SJSA1 (cell line): ENCODE measurements around the gene ATP8B4. TPM values are rescaled to one million over a fixed set of nuclear protein-coding genes. Genes with fewer than 3 reads are reported as not detected.

ENCODE experiments used
- DNase-seq, 2 experiments: peaks; one replicate each; pipeline ENCODE4 v3.0.0-alpha.2; 2015 to 2020; ENCODE audit warnings: low spot score in 2 of 2, low read depth in 1 of 2
- H3K27ac ChIP-seq: fragments of 250-450 bp; sonication (Bioruptor Pico); 2 replicates; pipeline ENCODE4 v1.5.1; 2020; ENCODE audit warnings: mild to moderate bottlenecking, moderate library complexity
- H3K27me3 ChIP-seq: fragments of 250-450 bp; sonication (Bioruptor Pico); replicated peaks from 2 replicates; pipeline ENCODE4 v1.5.1; 2020; ENCODE audit warnings: mild to moderate bottlenecking, moderate library complexity
- H3K36me3 ChIP-seq: fragments of 250-450 bp; sonication (Bioruptor Pico); 2 replicates; pipeline ENCODE4 v1.5.1; 2020; ENCODE audit warnings: mild to moderate bottlenecking
- H3K4me1 ChIP-seq: fragments of 250-450 bp; sonication (Bioruptor Pico); replicated peaks from 2 replicates; pipeline ENCODE4 v1.6.1; 2021; ENCODE audit warnings: mild to moderate bottlenecking
- H3K4me3 ChIP-seq: fragments of 250-450 bp; sonication (Bioruptor Pico); 2 replicates; pipeline ENCODE4 v1.5.1; 2020; ENCODE audit warnings: mild to moderate bottlenecking
- H3K9me3 ChIP-seq: fragments of 250-450 bp; sonication (Bioruptor Pico); replicated peaks from 2 replicates; pipeline ENCODE4 v1.5.1; 2020; ENCODE audit warnings: mild to moderate bottlenecking
- total RNA-seq: library from RNA; depleted of rRNA; stranded (reverse); fragments of >200 nt; shearing (Covaris generic); gene quantifications from 2 replicates; pipeline ENCODE4 v1.2.3, GENCODE V29; 2014

The ATP8B4 gene
- total RNA-seq, 1 experiment from 2014 or later = 0.16 TPM

DNA sequence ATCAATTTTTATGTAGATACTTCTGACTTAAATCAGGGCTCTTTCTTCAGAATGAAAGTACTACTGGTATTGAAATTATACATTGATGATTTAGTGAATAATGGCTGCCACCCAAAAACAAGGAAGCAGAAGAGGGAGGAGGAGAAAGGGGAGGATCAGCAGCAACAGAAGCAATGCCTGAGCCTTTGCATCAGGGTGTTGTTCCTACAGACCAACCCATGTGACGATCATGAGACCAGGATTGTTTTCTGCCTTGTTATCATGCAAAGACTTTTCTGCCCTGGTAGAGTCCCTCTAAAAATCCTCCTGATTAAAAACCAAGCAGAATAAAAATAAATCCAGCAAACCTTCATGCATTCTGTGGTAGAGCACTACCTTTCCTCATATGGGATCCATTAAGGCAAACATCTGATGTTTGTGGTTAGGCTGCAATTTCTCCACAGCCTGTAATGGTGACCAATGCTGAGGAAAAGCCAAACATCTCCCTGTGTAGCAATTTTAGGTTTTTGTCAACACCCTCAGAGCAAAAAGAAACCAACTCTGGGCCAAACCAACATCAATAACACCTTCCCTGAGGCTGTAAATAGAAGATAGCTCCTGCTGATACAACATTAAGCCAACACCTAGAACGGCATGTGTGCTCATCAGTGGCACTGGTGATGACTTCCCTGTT, 191.7 kb downstream of the ATP8B4 start:
- H3K4me3 ChIP-seq = no peak overlapping the region
- no peaks in the 10 kb centered on the region for H3K27me3 ChIP-seq
- no peaks in the 10 kb centered on the region for H3K9me3 ChIP-seq
- no peaks in the 10 kb centered on the region for H3K36me3 ChIP-seq
- no peak overlapping the region for H3K27ac ChIP-seq
- no peak for DNase-seq
- no peaks in the 10 kb centered on the region for H3K4me1 ChIP-seq

DNA sequence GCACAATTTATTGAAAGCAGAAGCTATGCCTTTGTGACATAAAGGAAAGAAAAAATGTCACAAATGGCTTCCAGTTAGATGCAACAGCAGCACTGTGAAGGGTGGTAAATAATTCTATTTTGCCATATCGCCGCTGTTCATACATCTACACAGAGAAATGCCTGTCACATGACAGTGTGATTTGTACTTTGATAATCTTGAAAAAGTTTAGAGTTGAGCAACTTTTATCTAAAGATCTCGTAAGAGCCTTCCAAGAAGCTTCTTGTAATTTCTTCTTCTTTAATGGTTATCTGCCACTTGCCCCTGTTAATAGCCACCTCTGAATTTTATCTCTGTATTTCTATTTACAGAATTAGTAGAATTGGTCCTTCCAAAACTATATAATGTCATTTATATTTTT, 192.3 kb downstream of the ATP8B4 start:
- DNase-seq = no peak
- no peaks in the 10 kb centered on the region for H3K9me3 ChIP-seq
- no peaks in the 10 kb centered on the region for H3K4me1 ChIP-seq
- H3K4me3 ChIP-seq = no peak overlapping the region
- H3K27ac ChIP-seq = no peak overlapping the region
- H3K27me3 ChIP-seq = no peaks in the 10 kb centered on the region
- H3K36me3 ChIP-seq = no peaks in the 10 kb centered on the region

DNA sequence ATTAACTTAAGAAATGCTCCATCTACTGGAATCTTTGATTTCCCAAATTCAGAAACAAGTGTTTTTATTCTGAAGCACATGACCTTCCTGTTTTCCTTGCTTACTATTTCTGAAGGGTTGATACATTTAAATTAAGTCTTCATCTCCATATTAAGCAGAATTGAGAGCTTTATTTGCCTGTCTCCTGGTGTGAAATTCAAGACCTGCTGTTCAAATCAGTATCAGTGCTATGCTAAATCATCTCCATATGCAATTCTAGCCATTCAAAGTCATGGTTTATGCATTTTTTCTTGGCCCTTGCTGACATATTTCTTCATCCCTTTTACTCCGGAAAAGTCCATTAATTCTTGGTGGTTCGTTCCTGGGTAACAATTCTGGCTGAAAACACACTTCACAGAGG, 195.4 kb downstream of the ATP8B4 start:
- Histone ChIP-seq H3K27me3 (no peaks in the 10 kb centered on the region), H3K9me3 (no peaks in the 10 kb centered on the region), H3K4me3 (no peak overlapping the region), H3K27ac (no peak overlapping the region), H3K36me3 (no peaks in the 10 kb centered on the region), H3K4me1 (no peaks in the 10 kb centered on the region)
- no peak for DNase-seq

DNA sequence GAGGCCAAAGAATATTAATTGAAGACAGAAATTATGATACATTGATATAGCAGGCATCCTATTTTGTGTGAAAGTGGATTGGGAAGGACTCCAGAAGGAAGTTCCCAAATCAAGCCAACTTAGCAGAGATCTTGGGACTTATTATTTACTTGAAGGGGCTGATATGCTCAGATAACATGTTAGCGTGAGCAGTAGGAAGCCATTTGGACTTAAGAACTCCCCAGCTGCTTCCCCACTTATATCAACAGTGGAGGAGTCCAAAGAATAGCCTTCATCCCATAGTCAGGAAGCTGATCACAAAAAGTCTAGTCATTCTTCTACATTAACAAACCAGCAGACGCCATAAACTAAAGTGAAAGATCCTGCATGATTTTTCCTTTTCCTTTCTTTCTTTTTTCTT, 200.0 kb downstream of the ATP8B4 start:
- H3K9me3 ChIP-seq = no peaks in the 10 kb centered on the region
- no peak overlapping the region for H3K4me3 ChIP-seq
- H3K27me3 ChIP-seq = no peaks in the 10 kb centered on the region
- no peaks in the 10 kb centered on the region for H3K36me3 ChIP-seq
- DNase-seq = no peak
- no peaks in the 10 kb centered on the region for H3K4me1 ChIP-seq
- no peak overlapping the region for H3K27ac ChIP-seq

DNA sequence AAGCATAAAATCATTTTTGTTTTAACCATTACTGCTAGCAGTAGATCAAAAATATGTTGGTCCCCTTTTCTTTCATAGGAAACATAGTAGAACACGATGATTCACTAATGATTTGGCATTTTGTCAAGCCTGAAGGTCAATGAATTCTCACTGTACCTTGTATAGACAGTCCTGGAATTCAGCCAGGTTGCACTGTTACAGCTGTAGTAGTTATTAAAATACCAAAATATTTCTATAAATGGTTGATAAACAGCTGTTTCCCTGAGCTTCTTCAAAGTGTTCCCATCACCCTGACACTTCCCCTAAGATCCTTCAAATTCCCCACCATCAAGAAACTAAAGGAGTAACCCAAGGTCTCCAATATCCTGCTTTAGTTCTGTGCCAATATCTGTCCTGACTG, 200.9 kb downstream of the ATP8B4 start:
- Histone ChIP-seq H3K4me1 (no peaks in the 10 kb centered on the region), H3K27ac (no peak overlapping the region), H3K36me3 (no peaks in the 10 kb centered on the region), H3K27me3 (no peaks in the 10 kb centered on the region), H3K4me3 (no peak overlapping the region), H3K9me3 (no peaks in the 10 kb centered on the region)
- DNase-seq = no peak

DNA sequence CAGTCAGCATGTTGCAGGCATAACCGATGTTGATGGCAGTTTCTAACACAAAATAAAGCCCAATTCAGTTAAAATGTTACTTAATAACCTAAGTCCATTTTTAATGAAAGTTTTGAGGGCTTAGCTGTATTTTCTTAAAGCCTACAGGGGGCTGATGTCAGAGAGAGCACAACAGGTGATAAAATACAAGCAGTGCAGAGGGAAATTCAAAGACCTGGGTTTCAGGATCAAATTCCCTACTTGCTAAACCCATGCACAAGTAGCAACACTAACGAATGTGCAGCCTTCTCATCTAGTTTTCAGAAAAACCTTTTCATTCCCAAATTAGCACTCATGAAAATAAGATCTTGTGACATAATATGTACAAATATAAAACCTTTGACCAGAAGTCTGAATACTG, 202.0 kb downstream of the ATP8B4 start:
- Histone ChIP-seq H3K27ac (no peak overlapping the region), H3K9me3 (no peaks in the 10 kb centered on the region), H3K4me3 (no peak overlapping the region), H3K27me3 (no peaks in the 10 kb centered on the region), H3K36me3 (no peaks in the 10 kb centered on the region), H3K4me1 (no peaks in the 10 kb centered on the region)
- DNase-seq = no peak

DNA sequence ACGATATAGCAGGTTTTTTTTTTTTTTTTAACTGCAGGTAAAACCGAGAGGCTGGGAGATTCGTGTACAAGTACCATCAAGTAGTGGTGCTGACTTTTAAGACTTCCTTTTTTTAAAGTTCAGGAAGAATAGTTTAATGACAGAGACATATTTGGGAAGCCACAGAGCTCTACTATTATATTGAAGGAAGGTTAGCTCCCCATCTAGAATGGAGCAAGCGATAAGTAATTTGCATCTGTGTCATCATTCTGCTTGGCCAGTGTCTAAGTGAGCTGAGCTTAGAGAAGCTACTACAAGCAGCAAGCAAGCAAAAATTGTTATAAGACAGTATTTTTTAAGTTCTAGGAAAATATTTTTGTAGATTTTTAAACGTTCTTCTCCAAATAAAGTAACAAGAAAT, 203.2 kb downstream of the ATP8B4 start:
- DNase-seq = no peak
- Histone ChIP-seq H3K27ac (no peak overlapping the region), H3K9me3 (no peaks in the 10 kb centered on the region), H3K36me3 (no peaks in the 10 kb centered on the region), H3K4me3 (no peak overlapping the region), H3K27me3 (no peaks in the 10 kb centered on the region), H3K4me1 (no peaks in the 10 kb centered on the region)

DNA sequence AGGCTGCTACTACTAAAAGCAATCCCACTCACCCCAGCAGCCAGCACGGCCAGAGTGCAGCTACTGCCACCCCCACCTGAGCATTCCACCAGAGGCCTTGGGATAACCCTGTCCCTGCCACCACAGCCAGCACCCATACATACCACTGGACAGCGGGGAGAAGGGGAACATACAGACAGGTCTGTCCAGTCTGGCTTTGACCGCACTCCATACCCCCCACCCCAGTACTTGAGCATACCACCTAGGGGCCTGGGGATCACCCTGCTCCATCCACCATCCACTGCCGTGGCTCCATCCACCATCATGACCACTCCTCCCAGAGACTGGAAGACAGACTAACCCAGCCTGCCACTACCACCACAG, 210.1 kb downstream of the ATP8B4 start:
- no peaks in the 10 kb centered on the region for H3K27me3 ChIP-seq

DNA sequence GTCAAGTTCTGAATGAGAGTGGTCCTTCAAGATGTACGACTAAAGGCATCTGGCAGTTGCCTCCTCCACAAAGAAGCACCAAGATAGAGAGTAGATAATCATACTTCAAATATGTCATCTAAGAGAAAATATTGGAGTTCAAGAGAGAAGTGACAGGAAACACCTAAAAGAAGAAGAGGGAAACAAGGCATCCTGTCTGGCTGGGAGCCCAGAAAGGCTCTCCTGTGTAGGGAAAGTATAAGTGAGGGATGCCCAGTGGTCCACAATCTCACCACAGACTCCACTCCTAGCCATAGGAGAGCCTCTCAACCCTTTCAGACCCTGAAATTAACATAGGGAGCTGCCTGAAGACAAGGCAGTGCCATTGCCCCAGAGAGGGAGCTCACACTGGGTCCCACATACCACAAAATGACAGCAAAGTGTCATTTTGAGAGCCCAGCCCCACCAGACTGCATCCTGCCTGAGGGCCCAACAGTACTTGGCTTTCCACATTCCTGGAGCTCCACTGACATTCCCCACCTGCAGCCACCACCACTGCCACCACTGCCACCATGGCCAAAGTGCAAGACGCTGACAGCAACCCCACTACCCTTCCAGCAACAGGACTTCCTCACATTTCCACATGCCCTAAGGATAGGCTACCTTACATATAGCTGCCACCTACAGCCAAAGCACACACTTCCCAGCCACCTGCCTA, 210.6 kb downstream of the ATP8B4 start:
- Histone ChIP-seq H3K9me3 (no peaks in the 10 kb centered on the region), H3K36me3 (no peaks in the 10 kb centered on the region), H3K27ac (no peak overlapping the region), H3K4me3 (no peak overlapping the region), H3K27me3 (no peaks in the 10 kb centered on the region), H3K4me1 (no peaks in the 10 kb centered on the region)
- no peak for DNase-seq

More for the DNA sequence above, 210.1 kb downstream of the ATP8B4 start:
- H3K4me3 ChIP-seq = no peak overlapping the region
- H3K27ac ChIP-seq = no peak overlapping the region
- no peaks in the 10 kb centered on the region for H3K36me3 ChIP-seq
- H3K9me3 ChIP-seq = no peaks in the 10 kb centered on the region
- H3K4me1 ChIP-seq = no peaks in the 10 kb centered on the region
- DNase-seq = no peak

DNA sequence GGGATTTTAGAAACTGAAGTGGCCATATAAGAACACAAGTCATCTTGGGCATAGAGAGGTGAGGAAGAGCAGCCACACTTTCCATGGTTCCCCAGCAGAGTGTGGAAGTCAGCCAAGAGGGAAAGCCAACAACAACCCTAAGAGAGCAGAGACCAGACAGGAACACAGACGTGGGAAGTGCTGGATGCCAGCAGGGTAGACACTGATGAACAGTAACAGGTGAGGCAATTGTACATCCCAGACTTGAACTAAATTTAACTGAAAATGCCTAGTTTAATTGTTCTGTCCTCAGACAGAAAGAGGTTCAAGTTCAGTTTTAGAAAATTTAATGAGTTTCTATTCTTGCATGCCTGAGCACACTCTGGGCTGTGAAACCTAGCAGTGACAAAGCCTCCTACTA, 212.1 kb downstream of the ATP8B4 start:
- no peaks in the 10 kb centered on the region for H3K27me3 ChIP-seq
- H3K36me3 ChIP-seq = no peaks in the 10 kb centered on the region
- H3K9me3 ChIP-seq = no peaks in the 10 kb centered on the region
- H3K4me1 ChIP-seq = peaks cover 9% of the 10 kb centered on the region
- DNase-seq = no peak
- H3K27ac ChIP-seq = no peak overlapping the region
- no peak overlapping the region for H3K4me3 ChIP-seq

DNA sequence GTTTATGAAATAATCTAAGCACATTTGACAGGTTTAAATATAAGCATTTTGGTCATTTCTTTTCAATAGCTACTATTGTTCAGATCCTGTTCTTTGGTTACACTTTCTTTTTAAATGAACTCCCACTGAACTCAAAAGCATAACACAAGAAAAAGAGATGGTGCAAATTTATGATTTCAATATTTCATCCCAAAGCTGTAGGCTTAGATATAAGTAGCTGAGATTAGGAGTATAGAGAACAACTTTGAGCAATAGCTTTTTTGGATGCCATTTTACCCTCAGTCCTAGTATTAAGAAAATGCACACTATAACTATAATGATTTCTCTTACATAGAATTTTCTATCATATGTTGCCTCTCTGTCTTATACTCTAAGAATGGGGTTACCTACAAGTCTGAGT, 213.8 kb downstream of the ATP8B4 start:
- no peaks in the 10 kb centered on the region for H3K9me3 ChIP-seq
- no peaks in the 10 kb centered on the region for H3K36me3 ChIP-seq
- H3K27ac ChIP-seq = no peak overlapping the region
- no peak for DNase-seq
- H3K27me3 ChIP-seq = no peaks in the 10 kb centered on the region
- peaks cover 11% of the 10 kb centered on the region for H3K4me1 ChIP-seq
- H3K4me3 ChIP-seq = no peak overlapping the region

DNA sequence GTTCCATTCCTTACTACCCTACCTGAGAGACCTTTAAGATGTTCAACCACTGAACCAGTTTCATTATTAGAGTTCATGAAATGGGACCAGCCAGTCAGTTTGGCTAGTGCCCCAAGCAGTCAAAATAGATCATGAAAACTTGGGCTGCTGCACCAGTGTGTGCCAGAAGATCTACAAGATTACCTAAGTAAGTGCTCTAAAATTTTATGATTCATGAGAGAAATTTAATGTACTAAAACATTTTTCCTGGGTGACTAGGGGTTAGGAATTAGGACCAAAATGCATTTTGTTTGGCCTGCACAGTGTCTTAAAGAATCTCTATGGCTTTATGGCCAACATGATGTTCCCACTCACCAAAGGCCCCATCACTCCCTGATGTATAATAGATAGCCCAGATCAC, 214.7 kb downstream of the ATP8B4 start:
- H3K27me3 ChIP-seq = no peaks in the 10 kb centered on the region
- peaks cover 11% of the 10 kb centered on the region for H3K4me1 ChIP-seq
- DNase-seq = no peak
- no peak overlapping the region for H3K27ac ChIP-seq
- no peaks in the 10 kb centered on the region for H3K36me3 ChIP-seq
- H3K9me3 ChIP-seq = no peaks in the 10 kb centered on the region
- no peak overlapping the region for H3K4me3 ChIP-seq

DNA sequence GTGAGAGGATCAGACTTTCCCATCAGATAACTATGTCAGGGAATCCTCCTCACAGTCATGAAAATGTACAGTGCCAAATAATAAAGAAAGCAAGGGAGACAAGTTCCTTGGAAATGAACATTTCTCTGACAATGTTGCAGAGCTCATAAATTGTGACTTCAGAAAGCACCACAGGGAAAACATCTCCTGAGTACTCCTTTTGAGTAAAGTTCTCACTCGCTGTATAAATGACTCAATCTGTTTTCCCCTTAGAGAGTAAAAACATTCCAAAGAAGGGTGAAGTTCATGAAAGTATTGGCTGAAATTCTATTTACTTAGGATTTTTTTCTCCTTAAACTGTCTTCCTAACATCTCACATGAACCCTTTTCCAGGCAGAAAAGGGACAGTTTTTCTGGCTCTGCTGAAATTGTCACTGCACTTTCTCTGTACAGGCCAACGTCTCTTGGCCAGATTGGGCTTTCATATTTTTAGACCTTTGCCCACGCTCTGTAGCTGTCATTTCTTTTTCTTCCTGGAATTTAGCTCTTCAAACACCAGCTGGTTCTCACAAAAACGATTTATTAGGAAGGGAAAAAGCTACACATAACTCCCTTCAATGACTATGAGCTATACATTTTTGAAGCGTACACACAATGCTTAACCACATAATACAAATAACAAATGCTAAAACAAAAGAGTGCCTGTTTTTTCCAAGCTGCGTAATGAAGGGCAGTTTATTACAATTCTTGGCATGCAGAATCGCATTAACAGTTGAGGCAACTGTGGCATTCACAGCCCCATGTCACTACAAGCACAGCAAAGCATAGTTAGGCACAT, 216.1 kb downstream of the ATP8B4 start:
- Histone ChIP-seq H3K36me3 (no peaks in the 10 kb centered on the region), H3K4me3 (no peak overlapping the region), H3K4me1 (peaks cover 11% of the 10 kb centered on the region), H3K27me3 (no peaks in the 10 kb centered on the region), H3K9me3 (no peaks in the 10 kb centered on the region), H3K27ac (no peak overlapping the region)
- peak in 1 of 2 experiments; percentile 10 for DNase-seq

DNA sequence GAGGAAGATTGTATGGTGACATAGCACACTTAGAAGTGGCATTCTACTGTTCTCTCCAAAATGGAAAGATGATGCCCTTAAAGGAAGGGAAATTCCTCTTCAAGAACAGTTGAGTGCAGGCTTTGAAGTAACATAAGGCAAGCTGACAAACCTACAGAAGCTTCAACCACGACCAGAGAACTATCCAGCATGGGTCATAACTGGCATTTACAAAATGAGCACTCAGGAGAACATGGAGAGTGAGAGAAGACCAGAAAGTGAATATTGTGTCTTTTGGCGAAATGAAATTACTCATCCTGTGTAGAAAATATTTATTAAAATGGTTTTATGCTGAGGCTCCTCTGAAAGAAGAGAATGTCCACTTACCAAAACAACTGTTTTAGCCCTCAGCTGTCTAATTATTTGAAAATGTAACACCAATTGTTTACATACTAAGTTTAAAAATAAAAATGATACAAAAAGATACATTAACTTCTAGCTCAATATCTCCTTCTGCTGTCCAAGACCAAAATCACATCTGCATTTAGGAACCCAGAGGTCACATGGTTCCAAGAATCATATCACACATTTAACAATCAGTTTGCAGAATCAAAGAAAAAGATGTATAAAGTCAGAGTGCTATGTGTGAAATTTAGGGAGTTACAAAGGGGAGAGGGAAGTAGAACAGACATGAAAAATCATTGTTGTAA, 216.9 kb downstream of the ATP8B4 start:
- Histone ChIP-seq H3K9me3 (no peaks in the 10 kb centered on the region), H3K27me3 (no peaks in the 10 kb centered on the region), H3K27ac (no peak overlapping the region), H3K4me3 (no peak overlapping the region), H3K36me3 (no peaks in the 10 kb centered on the region), H3K4me1 (peaks cover 11% of the 10 kb centered on the region)
- DNase-seq = peak in 1 of 2 experiments; percentile 15
